Gastrocnemius medialis (tissue), 4 donors: ENCODE results near the gene FBLIM1. TPM values are rescaled to one million over a fixed set of nuclear protein-coding genes. Genes with fewer than 3 reads are reported as not detected.

Source experiments
- ATAC-seq, 2 donors: fragments of 150-250 bp; one replicate each; pipeline ENCODE4 v1.9.1; 2016
- DNase-seq, 2 donors: peaks; one replicate each; pipeline ENCODE4 v3.0.0-alpha.2; 2019
- H3K27ac ChIP-seq, 4 donors: fragments of 200-600 bp; sonication (generic); 1 replicate in 1 of 4; 2 replicates in 3 of 4; pipeline ENCODE4 v1.5.1; 2016 to 2018; ENCODE audit warnings: mild to moderate bottlenecking in 2 of 4, moderate library complexity in 1 of 4
- H3K27me3 ChIP-seq, 3 donors: fragments of 200-600 bp; sonication (generic) in 2 of 3; 1 replicate in 1 of 3; 2 replicates in 2 of 3; pipeline versions ENCODE4 v1.5.1 to v1.6.0; 2016 to 2019; ENCODE audit warnings: mild to moderate bottlenecking in 1 of 3, moderate library complexity in 1 of 3
- H3K36me3 ChIP-seq, 2 donors: fragments of 200-600 bp; sonication (generic) in 1 of 2; one replicate each; pipeline ENCODE4 v1.5.1; 2017 to 2018
- H3K4me1 ChIP-seq, 2 donors: fragments of 200-600 bp; sonication (generic) in 1 of 2; one replicate each; pipeline ENCODE4 v1.5.1; 2016 to 2017; ENCODE audit warnings: mild to moderate bottlenecking in 2 of 2
- H3K4me3 ChIP-seq, 4 donors: fragments of 200-600 bp; sonication (generic) in 3 of 4; 1 replicate in 1 of 4; 2 replicates in 3 of 4; pipeline ENCODE4 v1.5.1; 2016 to 2019; ENCODE audit warnings: mild to moderate bottlenecking in 2 of 4
- H3K9me3 ChIP-seq, 3 donors: fragments of 200-600 bp; sonication (generic) in 2 of 3; 1 replicate in 1 of 3; 2 replicates in 2 of 3; pipeline ENCODE4 v1.5.1; 2016 to 2019
- POLR2A ChIP-seq, 2 donors: fragments of 450-650 bp; IDR thresholded peaks; one replicate each; pipeline ENCODE4 v1.6.1; 2017; ENCODE audit warnings: antibody characterized with exemption in 2 of 2, mild to moderate bottlenecking in 2 of 2, moderate library complexity in 2 of 2
- in situ Hi-C, 4 donors: fragments of 200-750 bp; cut with MboI; loops; one replicate each; pipeline versions ENCODE4 v1.15.0 to v1.8.0; 2017; ENCODE audit warnings: low sequenced_read_pairs in 4 of 4
- intact Hi-C: fragments of 100-400 bp; cut with DNase I; formaldehyde crosslinking; loops from one replicate; pipeline ENCODE4 v1.15.1; 2023; ENCODE audit warnings: low total_unique reads
- total RNA-seq, 4 donors: library from RNA; depleted of rRNA; stranded (reverse); fragments of >200 nt; gene quantifications; one replicate each; pipeline versions ENCODE4 v1.1.0 to v1.2.3, GENCODE V29; 2016
- TF ChIP-seq, protein P1 (sequence below), 5 experiments: fragments of 450-650 bp in 3 of 5; fragments of 200-600 bp in 2 of 5; sonication (generic) in 2 of 5; IDR thresholded peaks in 4 of 5; conservative IDR thresholded peaks in 1 of 5; 1 replicate in 4 of 5; 2 replicates in 1 of 5; pipeline ENCODE4 v1.5.1; 2016 to 2019; ENCODE audit warnings: antibody characterized with exemption in 5 of 5, mild to moderate bottlenecking in 3 of 5, moderate library complexity in 3 of 5

The FBLIM1 gene
- total RNA-seq, 4 donors from 2014 or later: 1.4 to 3.9 (median 3.8) TPM

DNA sequence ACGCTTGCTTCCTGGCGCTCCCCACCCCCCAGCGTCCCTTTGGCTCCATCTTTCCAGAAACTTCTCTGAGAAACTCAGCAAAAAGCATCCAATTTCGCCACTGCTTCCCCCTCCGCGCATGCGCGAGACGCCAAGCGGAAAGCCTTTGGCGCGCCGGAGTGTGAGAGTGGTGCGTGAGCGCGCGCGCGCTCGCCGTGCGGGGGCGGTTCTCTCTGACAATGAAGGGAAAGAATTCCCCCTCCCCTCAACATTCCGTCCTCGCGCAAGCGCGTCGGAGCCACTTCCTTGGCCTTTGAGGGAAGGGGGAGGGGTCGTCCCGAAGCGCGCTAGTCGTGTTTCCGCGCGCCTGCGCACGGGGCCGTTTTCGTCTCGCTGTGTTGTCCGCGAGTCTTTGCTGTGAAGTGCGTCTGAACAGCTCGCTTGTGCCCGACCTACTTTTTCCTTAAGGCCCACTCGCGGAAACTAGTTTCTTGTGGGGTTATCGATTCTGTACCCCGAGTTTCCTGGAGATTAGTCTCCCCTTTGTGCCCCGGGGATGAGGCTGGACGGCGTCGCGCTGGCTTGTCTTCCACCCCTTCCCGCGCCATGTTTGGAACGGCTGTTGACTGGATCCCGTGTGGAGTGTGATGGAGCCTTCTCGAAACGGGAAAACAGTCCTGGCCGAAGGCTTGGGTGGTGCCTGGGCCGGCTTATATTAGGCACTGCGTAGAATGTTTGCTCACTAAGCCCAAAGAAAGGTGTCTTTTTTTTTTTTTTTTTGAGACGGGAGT is 77.3 kb downstream of the FBLIM1 start:
- H3K27me3 ChIP-seq: no peaks in the 10 kb centered on the region
- intact Hi-C loops (loop anchor here (1.0 to 10.0 kb wide), 4 partner anchors 11 to 211 kb away; partner anchors contain the start of genes HSPB7 and SPEN), in situ Hi-C loops (loop anchor here in 1 of 4 donors (10.0 kb wide), 1 partner anchor 49 kb away; no protein-coding TSS in a partner anchor)
- H3K4me3 ChIP-seq: peak overlapping the region; percentile 71 to 98 (median 82)
- no peaks in the 10 kb centered on the region for H3K9me3 ChIP-seq
- peaks cover 5 to 16% of the 10 kb centered on the region in 2 donors for H3K4me1 ChIP-seq
- peak; percentile 99 for DNase-seq
- no peaks in the 10 kb centered on the region for H3K36me3 ChIP-seq
- peak overlapping the region; percentile 96 to 100 (median 98) for H3K27ac ChIP-seq
- TF ChIP-seq, protein P1, sequence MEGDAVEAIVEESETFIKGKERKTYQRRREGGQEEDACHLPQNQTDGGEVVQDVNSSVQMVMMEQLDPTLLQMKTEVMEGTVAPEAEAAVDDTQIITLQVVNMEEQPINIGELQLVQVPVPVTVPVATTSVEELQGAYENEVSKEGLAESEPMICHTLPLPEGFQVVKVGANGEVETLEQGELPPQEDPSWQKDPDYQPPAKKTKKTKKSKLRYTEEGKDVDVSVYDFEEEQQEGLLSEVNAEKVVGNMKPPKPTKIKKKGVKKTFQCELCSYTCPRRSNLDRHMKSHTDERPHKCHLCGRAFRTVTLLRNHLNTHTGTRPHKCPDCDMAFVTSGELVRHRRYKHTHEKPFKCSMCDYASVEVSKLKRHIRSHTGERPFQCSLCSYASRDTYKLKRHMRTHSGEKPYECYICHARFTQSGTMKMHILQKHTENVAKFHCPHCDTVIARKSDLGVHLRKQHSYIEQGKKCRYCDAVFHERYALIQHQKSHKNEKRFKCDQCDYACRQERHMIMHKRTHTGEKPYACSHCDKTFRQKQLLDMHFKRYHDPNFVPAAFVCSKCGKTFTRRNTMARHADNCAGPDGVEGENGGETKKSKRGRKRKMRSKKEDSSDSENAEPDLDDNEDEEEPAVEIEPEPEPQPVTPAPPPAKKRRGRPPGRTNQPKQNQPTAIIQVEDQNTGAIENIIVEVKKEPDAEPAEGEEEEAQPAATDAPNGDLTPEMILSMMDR (IDR thresholded peaks at IDR 0.05 in 4 of 5, conservative IDR thresholded peaks at IDR 0.05 in 1 of 5): no peak
- peak; percentile 90 to 91 for TF ChIP-seq POLR2A (IDR thresholded peaks at IDR 0.05)
- ATAC-seq: peak; percentile 73 to 79

Other genes starting within 250 kb of the FBLIM1 start
- 1 to 10 TPM; 5.2 to 9.6 (median 8.0) TPM for gene CASP9, start 234.6 kb upstream of the FBLIM1 start, total RNA-seq
- gene DNAJC16, start 231.9 kb upstream of the FBLIM1 start, total RNA-seq: 10 to 100 TPM; 20.0 to 43.1 (median 22.6) TPM
- 1 to 10 TPM in 3 of 4 donors, under 1 TPM in 1; 0.85 to 2.6 (median 2.0) TPM for gene AGMAT, start 173.7 kb upstream of the FBLIM1 start, total RNA-seq
- gene DDI2, start 141.3 kb upstream of the FBLIM1 start, total RNA-seq: 10 to 100 TPM; 19.0 to 86.7 (median 34.2) TPM
- 100 to 1,000 TPM in 3 of 4 donors, 10 to 100 TPM in 1; 86.7 to 170 (median 144) TPM for gene PLEKHM2, start 74.5 kb upstream of the FBLIM1 start, total RNA-seq
- gene SLC25A34, start 22.5 kb upstream of the FBLIM1 start, total RNA-seq: 10 to 100 TPM in 3 of 4 donors, 1 to 10 TPM in 1; 7.8 to 17.2 (median 13.8) TPM
- under 1 TPM in 1 of 4 donors, not detected in 3; 0.33 TPM for gene TMEM82, start 16.3 kb upstream of the FBLIM1 start, total RNA-seq
- gene UQCRHL, start 48.9 kb downstream of the FBLIM1 start, total RNA-seq: 1 to 10 TPM; 1.2 to 2.4 (median 1.2) TPM
- 10 to 100 TPM; 21.7 to 55.5 (median 38.0) TPM for gene SPEN, start 88.9 kb downstream of the FBLIM1 start, total RNA-seq
- 10 to 100 TPM; 25.9 to 44.1 (median 31.5) TPM for gene ZBTB17, start 217.3 kb downstream of the FBLIM1 start, total RNA-seq
- gene SRARP, start 245.4 kb downstream of the FBLIM1 start, total RNA-seq: under 1 TPM in 2 of 4 donors, not detected in 2; 0.10 to 0.19 TPM